Body of pancreas (tissue), 4 donors: ENCODE measurements around the gene SH3BP4. TPM values are rescaled to one million over a fixed set of nuclear protein-coding genes. Genes with fewer than 3 reads are reported as not detected.
A peak's percentile ranks its signal among the peaks of the same experiment; 100 is the strongest.

Experiments used
- ATAC-seq: fragments of 150-250 bp; one replicate; pipeline ENCODE4 v1.9.1; 2016
- DNase-seq, 4 donors: peaks; one replicate each; pipeline ENCODE4 v3.0.0-alpha.2; 2019
- H3K27ac ChIP-seq, 4 donors: fragments of 200-600 bp; sonication (generic); 1 replicate in 3 of 4; 2 replicates in 1 of 4; pipeline versions ENCODE4 v1.5.1 to v1.6.1; 2016 to 2019; ENCODE audit warnings: mild to moderate bottlenecking in 1 of 4, mixed read lengths in 1 of 4, moderate library complexity in 1 of 4
- H3K27me3 ChIP-seq, 2 donors: fragments of 200-600 bp; sonication (generic); one replicate each; pipeline ENCODE4 v1.6.0; 2016; ENCODE audit warnings: mild to moderate bottlenecking in 1 of 2
- H3K36me3 ChIP-seq, 2 donors: fragments of 200-600 bp; sonication (generic); replicated peaks in 1 of 2; 2 replicates each; pipeline ENCODE4 v1.5.1; 2016; ENCODE audit warnings: low read depth in 2 of 2; ENCODE audit not compliant: insufficient read depth in 1 of 2
- H3K4me1 ChIP-seq: fragments of 200-600 bp; sonication (generic); one replicate; pipeline ENCODE4 v1.6.0; 2016
- H3K4me3 ChIP-seq, 2 donors: fragments of 200-600 bp; sonication (generic); 1 replicate in 1 of 2; 2 replicates in 1 of 2; pipeline ENCODE4 v1.5.1; 2016 to 2019
- H3K9me3 ChIP-seq, 3 donors: fragments of 200-600 bp; sonication (generic); 1 replicate in 2 of 3; 2 replicates in 1 of 3; pipeline ENCODE4 v1.5.1; 2016
- POLR2A ChIP-seq, 3 donors: fragments of 450-650 bp; IDR thresholded peaks; one replicate each; pipeline ENCODE4 v1.6.1; 2016; ENCODE audit warnings: antibody characterized with exemption in 3 of 3, mild to moderate bottlenecking in 2 of 3
- WGBS, 2 donors: methylation state at CpG; one replicate each; pipeline ENCODE4 v1.1.5; 2017; 5-methylcytosine and 5-hydroxymethylcytosine counted together
- intact Hi-C: fragments of 100-400 bp; cut with DNase I; formaldehyde crosslinking; loops from one replicate; pipeline ENCODE4 v1.15.1; 2023
- total RNA-seq, 2 donors: library from RNA; depleted of rRNA; stranded (reverse); fragments of >200 nt; gene quantifications; one replicate each; pipeline ENCODE4 v1.1.0, GENCODE V29; 2016
- TF ChIP-seq, protein P1 (sequence below), 7 experiments: fragments of 450-650 bp in 4 of 7; fragments of 200-600 bp in 3 of 7; sonication (generic) in 3 of 7; IDR thresholded peaks; one replicate each; pipeline ENCODE4 v1.5.1; 2016 to 2019; ENCODE audit warnings: antibody characterized with exemption in 7 of 7

The SH3BP4 gene
- total RNA-seq, 2 donors from 2014 or later, result 62.6 to 71.9 TPM

DNA sequence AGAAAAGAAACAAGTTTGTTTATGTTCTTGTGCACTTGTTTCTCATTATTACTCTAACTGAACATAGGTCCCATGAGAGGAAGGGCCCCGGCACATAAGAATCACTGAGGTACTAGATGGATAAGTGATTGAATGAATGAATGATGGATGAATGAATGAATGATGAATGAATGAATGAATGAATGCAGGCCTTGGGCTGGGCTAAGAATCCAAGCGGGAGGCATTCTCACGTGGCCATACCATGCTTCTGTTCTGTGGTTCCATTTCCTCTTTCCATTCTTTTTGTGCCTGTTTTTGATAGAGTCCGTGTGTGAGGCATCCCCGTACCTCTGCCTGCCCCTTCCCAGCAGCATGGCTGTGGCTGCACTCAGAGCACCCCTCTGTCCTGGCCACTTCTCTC lies 94.8 kb downstream of the SH3BP4 start:
- TF ChIP-seq POLR2A (IDR thresholded peaks at IDR 0.05), result no peak
- TF ChIP-seq, protein P1, sequence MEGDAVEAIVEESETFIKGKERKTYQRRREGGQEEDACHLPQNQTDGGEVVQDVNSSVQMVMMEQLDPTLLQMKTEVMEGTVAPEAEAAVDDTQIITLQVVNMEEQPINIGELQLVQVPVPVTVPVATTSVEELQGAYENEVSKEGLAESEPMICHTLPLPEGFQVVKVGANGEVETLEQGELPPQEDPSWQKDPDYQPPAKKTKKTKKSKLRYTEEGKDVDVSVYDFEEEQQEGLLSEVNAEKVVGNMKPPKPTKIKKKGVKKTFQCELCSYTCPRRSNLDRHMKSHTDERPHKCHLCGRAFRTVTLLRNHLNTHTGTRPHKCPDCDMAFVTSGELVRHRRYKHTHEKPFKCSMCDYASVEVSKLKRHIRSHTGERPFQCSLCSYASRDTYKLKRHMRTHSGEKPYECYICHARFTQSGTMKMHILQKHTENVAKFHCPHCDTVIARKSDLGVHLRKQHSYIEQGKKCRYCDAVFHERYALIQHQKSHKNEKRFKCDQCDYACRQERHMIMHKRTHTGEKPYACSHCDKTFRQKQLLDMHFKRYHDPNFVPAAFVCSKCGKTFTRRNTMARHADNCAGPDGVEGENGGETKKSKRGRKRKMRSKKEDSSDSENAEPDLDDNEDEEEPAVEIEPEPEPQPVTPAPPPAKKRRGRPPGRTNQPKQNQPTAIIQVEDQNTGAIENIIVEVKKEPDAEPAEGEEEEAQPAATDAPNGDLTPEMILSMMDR (IDR thresholded peaks at IDR 0.05), result no peak
- no peaks in the 10 kb centered on the region for H3K27me3 ChIP-seq
- peaks cover 12 to 15% of the 10 kb centered on the region in 2 donors for H3K36me3 ChIP-seq
- peak overlapping the region; percentile 96 to 99 (median 96) for H3K27ac ChIP-seq
- intact Hi-C loops, result no loop called here
- no peak for ATAC-seq
- no peak for DNase-seq
- H3K4me1 ChIP-seq, result peaks cover 80% of the 10 kb centered on the region
- WGBS, 2 donors, result 77 to 88% methylated on average over 5 of the region's 5 CpGs
- H3K4me3 ChIP-seq, result no peak overlapping the region
- H3K9me3 ChIP-seq, result no peaks in the 10 kb centered on the region

DNA sequence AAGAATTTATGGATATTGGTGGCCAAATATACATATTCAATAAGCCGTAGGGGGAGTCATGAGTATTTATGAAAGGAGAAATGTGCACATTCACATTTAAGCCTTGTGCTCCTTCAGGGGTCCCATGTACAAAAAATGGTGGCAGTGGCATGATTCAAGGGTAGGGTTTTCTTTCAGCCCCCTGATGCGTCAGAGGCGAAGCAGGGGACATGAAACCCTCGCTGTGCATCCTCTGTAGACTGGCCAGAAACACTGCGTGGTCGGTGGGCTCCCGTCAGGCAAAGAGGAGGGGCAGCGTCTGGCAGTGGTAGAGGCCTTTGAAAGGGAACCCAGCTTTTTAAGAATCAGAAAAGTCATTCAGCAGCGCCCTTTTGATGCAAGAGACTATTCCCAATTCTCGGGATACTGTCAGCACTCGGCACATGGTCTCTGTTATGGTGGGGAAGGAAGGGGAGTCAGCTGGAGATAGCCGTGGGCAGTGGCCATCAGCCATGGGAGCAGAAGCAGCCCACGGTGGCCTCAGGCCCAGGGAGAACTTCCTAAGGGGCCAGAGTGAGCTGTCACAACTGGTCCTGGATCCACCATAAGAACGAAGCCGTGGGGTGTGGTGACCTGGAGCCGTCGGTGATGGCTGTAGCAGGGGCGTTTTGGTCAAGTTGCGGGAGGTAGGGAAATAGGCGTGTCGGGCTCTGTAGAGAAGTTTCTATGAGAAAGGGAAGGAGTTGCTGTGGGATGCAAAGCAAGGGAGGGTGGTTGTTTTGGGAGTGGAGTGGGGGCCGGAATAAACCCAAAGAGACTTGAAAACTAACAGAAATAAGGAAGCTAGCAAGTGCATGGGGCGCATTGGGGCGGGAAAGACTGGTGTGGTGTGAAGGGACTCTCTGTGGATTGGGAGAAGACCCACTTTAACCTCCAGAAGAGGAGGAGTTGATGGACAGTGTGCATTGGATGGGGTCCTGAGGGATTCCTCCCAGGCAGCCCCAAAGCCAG lies 95.6 kb downstream of the SH3BP4 start:
- H3K4me1 ChIP-seq, result peaks cover 89% of the 10 kb centered on the region

DNA sequence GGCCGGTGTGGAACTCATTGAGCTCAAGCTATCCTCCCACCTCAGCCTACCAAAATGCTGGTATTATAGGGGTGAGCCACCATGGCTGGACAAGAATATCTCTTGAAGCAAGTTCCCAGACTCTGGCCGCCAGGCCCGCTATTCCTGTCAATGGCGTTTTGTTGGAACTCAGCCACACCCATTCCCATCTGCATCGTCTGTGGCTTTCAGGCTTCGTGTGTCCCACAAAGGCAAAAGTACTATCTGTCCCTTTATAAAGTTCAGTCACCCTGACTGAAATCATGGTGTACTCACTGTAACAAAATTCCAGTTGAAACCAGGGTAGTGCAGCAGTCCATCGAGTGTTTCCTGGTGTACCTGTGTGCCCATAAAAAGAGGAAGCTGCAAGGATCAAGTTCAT lies 96.7 kb downstream of the SH3BP4 start:
- Histone ChIP-seq H3K27ac (peak overlapping the region; percentile 96 to 99 (median 96)), H3K36me3 (peaks cover 0 to 1% of the 10 kb centered on the region in 2 donors), H3K4me3 (no peak overlapping the region), H3K27me3 (no peaks in the 10 kb centered on the region), H3K4me1 (peaks cover 100% of the 10 kb centered on the region), H3K9me3 (no peaks in the 10 kb centered on the region)
- intact Hi-C loops, result no loop called here
- ATAC-seq (peak; percentile 34), DNase-seq (peak; percentile 69 to 74 (median 72))
- TF ChIP-seq, protein P1 (IDR thresholded peaks at IDR 0.05), result no peak
- 9 to 10% methylated on average over 7 of the region's 7 CpGs for WGBS, 2 donors

More for the DNA sequence above, 95.6 kb downstream of the SH3BP4 start:
- H3K27me3 ChIP-seq, result no peaks in the 10 kb centered on the region
- TF ChIP-seq, protein P1 (IDR thresholded peaks at IDR 0.05), result no peak
- no peak for TF ChIP-seq POLR2A (IDR thresholded peaks at IDR 0.05)
- peak in 1 of 4 donors; percentile 9 for DNase-seq
- intact Hi-C loops, result no loop called here
- H3K4me3 ChIP-seq, result no peak overlapping the region
- peaks cover 6% of the 10 kb centered on the region in 2 donors for H3K36me3 ChIP-seq
- 85 to 93% methylated on average over 24 of the region's 24 CpGs for WGBS, 2 donors
- ATAC-seq, result no peak
- no peaks in the 10 kb centered on the region for H3K9me3 ChIP-seq
- H3K27ac ChIP-seq, result peak overlapping the region; percentile 96 to 99 (median 96)

DNA sequence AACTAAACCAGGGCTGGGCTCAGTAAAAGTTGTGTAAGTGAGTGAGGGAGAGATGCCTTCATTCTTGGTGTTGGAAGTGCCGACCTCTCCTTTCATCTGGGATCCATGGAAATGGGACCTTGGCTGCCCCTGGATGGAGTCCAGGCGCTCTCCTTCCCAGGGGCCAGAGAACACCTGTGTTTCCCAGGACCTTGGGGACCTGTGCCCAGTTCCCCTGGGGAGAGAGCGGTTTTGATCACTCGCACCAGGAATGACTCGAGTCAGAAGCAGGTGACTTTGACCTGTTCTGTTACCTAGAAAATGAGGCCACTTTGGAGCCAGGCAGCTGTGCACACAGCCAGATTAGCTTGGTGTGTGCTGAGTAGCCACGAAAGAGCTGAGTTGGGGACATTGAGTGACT lies 97.3 kb downstream of the SH3BP4 start:
- Histone ChIP-seq H3K4me3 (no peak overlapping the region), H3K9me3 (no peaks in the 10 kb centered on the region), H3K36me3 (peaks cover 0 to 5% of the 10 kb centered on the region in 2 donors), H3K27ac (peak overlapping the region; percentile 96 to 99 (median 96)), H3K27me3 (no peaks in the 10 kb centered on the region), H3K4me1 (peaks cover 96% of the 10 kb centered on the region)
- DNase-seq (peak; percentile 95 to 98 (median 98)), ATAC-seq (peak; percentile 82)
- TF ChIP-seq, protein P1 (IDR thresholded peaks at IDR 0.05), result no peak
- TF ChIP-seq POLR2A (IDR thresholded peaks at IDR 0.05), result peak in 2 of 3 donors; percentile 64 to 70
- intact Hi-C loops, result no loop called here
- WGBS, 2 donors, result 24 to 29% methylated on average over 6 of the region's 6 CpGs
